SK-N-SH (cell line): ENCODE measurements around the gene MICAL2. TPM values are rescaled to one million over a fixed set of nuclear protein-coding genes. Genes with fewer than 3 reads are reported as not detected.
A peak's percentile ranks its signal among the peaks of the same experiment; 100 is the strongest.

Source experiments
- CTCF ChIA-PET: fragments of 300-600, 350-600 bp; formaldehyde crosslinking; extraction: SDS; loops from one replicate; lab custom pipeline; 2021; lab: Yijun Ruan, JAX
- POLR2A ChIA-PET: fragments of 350-600 bp; sonication (Branson Sonifier 250); formaldehyde crosslinking; extraction: SDS; loops from one replicate; lab custom pipeline; 2020; ENCODE audit warnings: antibody characterized with exemption, inconsistent platforms; lab: Yijun Ruan, JAX
- DNase-seq: peaks from one replicate; pipeline ENCODE4 v3.0.0; 2012
- H2AFZ ChIP-seq: fragments of 200-600 bp; sonication (generic); 2 replicates; pipeline ENCODE4 v1.8.1; 2016; ENCODE audit warnings: antibody characterized with exemption, mild to moderate bottlenecking, low read depth
- H3F3A ChIP-seq: fragments of 200-600 bp; sonication (generic); replicated peaks from 2 replicates; pipeline ENCODE3; 2016; ENCODE audit warnings: antibody characterized with exemption, mild to moderate bottlenecking; ENCODE audit not compliant: insufficient read depth
- H3K27ac ChIP-seq, 2 experiments: fragments of 200-500 bp in 1 of 2; fragments of 200-600 bp in 1 of 2; sonication (Bioruptor generic) in 1 of 2; sonication (generic), shearing (Covaris generic) in 1 of 2; 2 replicates each; pipeline versions ENCODE4 v1.5.1 to v1.6.1; 2014 to 2016; ENCODE audit warnings: low read depth in 2 of 2, inconsistent platforms in 1 of 2, low read length in 1 of 2, mild to moderate bottlenecking in 1 of 2, mixed read lengths in 1 of 2
- H3K27me3 ChIP-seq: fragments of 200-600 bp; sonication (generic), shearing (Covaris generic); 2 replicates; pipeline ENCODE4 v1.6.1; 2016; ENCODE audit warnings: mixed run types; ENCODE audit not compliant: insufficient read depth
- H3K36me3 ChIP-seq, 2 experiments: fragments of 200-500 bp in 1 of 2; fragments of 200-600 bp in 1 of 2; sonication (Bioruptor generic) in 1 of 2; sonication (generic) in 1 of 2; replicated peaks in 1 of 2; 2 replicates each; pipeline versions ENCODE3 to v1.5.1; 2014 to 2016; ENCODE audit warnings: low read length in 1 of 2, mild to moderate bottlenecking in 1 of 2; ENCODE audit not compliant: insufficient read depth in 2 of 2, control insufficient read depth in 1 of 2
- H3K4me1 ChIP-seq, 2 experiments: fragments of 200-500 bp in 1 of 2; fragments of 200-600 bp in 1 of 2; sonication (Bioruptor generic) in 1 of 2; sonication (generic), shearing (Covaris generic) in 1 of 2; 2 replicates each; pipeline versions ENCODE4 v1.5.1 to v1.6.1; 2014 to 2016; ENCODE audit warnings: low read depth in 1 of 2, low read length in 1 of 2, mixed run types in 1 of 2; ENCODE audit not compliant: insufficient read depth in 2 of 2, control insufficient read depth in 1 of 2
- H3K4me2 ChIP-seq: fragments of 200-600 bp; sonication (generic), shearing (Covaris generic); 2 replicates; pipeline ENCODE4 v1.6.1; 2017; ENCODE audit warnings: mixed run types
- H3K4me3 ChIP-seq, 2 experiments: fragments of 200-500 bp in 1 of 2; fragments of 200-600 bp in 1 of 2; sonication (Bioruptor generic) in 1 of 2; sonication (generic), shearing (Covaris generic) in 1 of 2; 2 replicates each; pipeline versions ENCODE4 v1.5.1 to v1.8.1; 2014 to 2016; ENCODE audit warnings: low read depth in 2 of 2, inconsistent platforms in 1 of 2, low read length in 1 of 2, mild to moderate bottlenecking in 1 of 2, mixed read lengths in 1 of 2, moderate library complexity in 1 of 2
- H3K79me2 ChIP-seq: fragments of 200-600 bp; sonication (generic); 2 replicates; pipeline ENCODE4 v1.8.1; 2017; ENCODE audit warnings: mild to moderate bottlenecking; ENCODE audit not compliant: insufficient read depth
- H3K9ac ChIP-seq: fragments of 200-600 bp; sonication (generic); 2 replicates; pipeline ENCODE4 v1.6.1; 2017; ENCODE audit warnings: mixed run types
- H3K9me2 ChIP-seq: fragments of 200-600 bp; sonication (generic); 2 replicates; pipeline ENCODE4 v1.6.1; 2017; ENCODE audit warnings: mixed run types
- H3K9me3 ChIP-seq: fragments of 200-600 bp; sonication (generic); 2 replicates; pipeline ENCODE4 v1.6.1; 2017; ENCODE audit warnings: mixed run types, mild to moderate bottlenecking, moderate library complexity
- H4K20me1 ChIP-seq: fragments of 200-600 bp; sonication (generic); 2 replicates; pipeline ENCODE4 v1.6.1; 2017; ENCODE audit warnings: mild to moderate bottlenecking, mixed run types; ENCODE audit not compliant: insufficient read depth
- CHD2 ChIP-seq: fragments of 150-350 bp; IDR thresholded peaks from 2 replicates; pipeline ENCODE4 v1.6.1; 2018; ENCODE audit warnings: low read length; ENCODE audit not compliant: partially characterized antibody
- FOXJ3 ChIP-seq: sonication (generic); formaldehyde crosslinking; IDR thresholded peaks from 2 replicates; pipeline ENCODE4 v1.5.1; 2020; ENCODE audit warnings: mild to moderate bottlenecking, missing genetic modification reagents
- JUND ChIP-seq: IDR thresholded peaks from 2 replicates; pipeline ENCODE4 v1.4.0; 2012
- MEF2A ChIP-seq: IDR thresholded peaks from 2 replicates; pipeline ENCODE4 v1.4.0; 2012; ENCODE audit warnings: low read depth, borderline replicate concordance
- NRF1 ChIP-seq: IDR thresholded peaks from 2 replicates; pipeline ENCODE4 v1.6.1; 2012; ENCODE audit warnings: low read depth, mild to moderate bottlenecking, low read length
- POLR2AphosphoS5 ChIP-seq: IDR thresholded peaks from 2 replicates; pipeline ENCODE4 v1.6.1; 2012; ENCODE audit warnings: low read depth, low read length
- RAD21 ChIP-seq: IDR thresholded peaks from 2 replicates; pipeline ENCODE4 v1.6.1; 2012; ENCODE audit warnings: mild to moderate bottlenecking, low read length
- RCOR1 ChIP-seq: fragments of 150-350 bp; IDR thresholded peaks from 2 replicates; pipeline ENCODE4 v1.6.1; 2017; ENCODE audit warnings: antibody characterized with exemption, low read length
- RFX5 ChIP-seq: IDR thresholded peaks from 2 replicates; pipeline ENCODE4 v1.6.1; 2012; ENCODE audit warnings: mild to moderate bottlenecking, improper control_type of control experiment, low read length
- SIN3A ChIP-seq: IDR thresholded peaks from 2 replicates; pipeline ENCODE4 v1.6.1; 2012; ENCODE audit warnings: low read depth, mild to moderate bottlenecking, low read length, moderate library complexity, borderline replicate concordance
- SMC3 ChIP-seq: IDR thresholded peaks from 2 replicates; pipeline ENCODE4 v1.6.1; 2012; ENCODE audit warnings: low read depth, low read length, improper control_type of control experiment
- TEAD4 ChIP-seq: IDR thresholded peaks from 2 replicates; pipeline ENCODE4 v1.4.0; 2012; ENCODE audit warnings: mild to moderate bottlenecking, borderline replicate concordance; ENCODE audit not compliant: insufficient read depth
- WGBS: methylation state at CpG from one replicate; pipeline ENCODE4 v1.1.6; 2017; ENCODE audit warnings: low lambda C conversion rate; 5-methylcytosine and 5-hydroxymethylcytosine counted together
- polyA plus RNA-seq, 3 experiments: library from polyadenylated mRNA; depleted of rRNA; stranded (reverse); fragments of >200 nt; gene quantifications; 2 replicates each; pipeline ENCODE4 v1.2.3, GENCODE V29; 2012
- TF ChIP-seq, protein P1 (sequence below): fragments of 200-600 bp; sonication (generic); IDR thresholded peaks from 2 replicates; pipeline ENCODE4 v1.6.1; 2017; ENCODE audit warnings: antibody characterized with exemption, mild to moderate bottlenecking, moderate library complexity
- TF ChIP-seq, protein P2 (sequence below): IDR thresholded peaks from 2 replicates; pipeline ENCODE4 v1.6.1; 2012; ENCODE audit warnings: mild to moderate bottlenecking, low read depth, low read length, moderate library complexity
- TF ChIP-seq, protein P3 (sequence below): IDR thresholded peaks from 2 replicates; pipeline ENCODE4 v1.4.0; 2012; ENCODE audit warnings: low read depth, borderline replicate concordance
- TF ChIP-seq, protein P4 (sequence below): IDR thresholded peaks from 2 replicates; pipeline ENCODE4; 2012

MICAL2 gene
- polyA plus RNA-seq, 1 of the 3 experiments (the other 2 are of a cell fraction) = 54.6 TPM

DNA sequence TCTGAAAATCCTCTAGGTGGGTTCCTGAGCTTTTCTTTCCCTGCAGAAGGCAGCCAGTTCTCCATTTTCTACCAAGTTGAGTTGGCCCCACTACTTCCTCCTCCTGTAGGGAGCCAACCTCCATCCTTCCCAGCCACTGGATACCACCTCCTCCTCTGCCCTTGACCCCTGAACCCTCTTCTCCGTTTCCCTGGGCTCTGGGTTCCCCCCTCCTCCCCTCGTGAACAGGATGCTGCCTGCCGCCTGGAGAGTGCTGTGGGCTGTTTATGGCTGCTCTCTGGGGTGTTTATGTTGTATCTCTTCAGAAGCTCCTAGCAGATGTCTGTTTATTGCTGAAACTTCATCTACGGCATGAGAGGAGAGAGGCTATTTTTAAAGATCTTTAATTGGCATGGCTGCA lies 8.6 kb downstream of the MICAL2 start:
- DNase-seq = no peak
- Histone ChIP-seq H3K4me2 (no peak overlapping the region; the same call in 1 of the 2 replicates), H3K27ac (peak overlapping the region in 1 of 2 experiments; percentile 78; a peak in 2 of 4 replicates)
- TF ChIP-seq SIN3A = no peak
- TF ChIP-seq, protein P1, sequence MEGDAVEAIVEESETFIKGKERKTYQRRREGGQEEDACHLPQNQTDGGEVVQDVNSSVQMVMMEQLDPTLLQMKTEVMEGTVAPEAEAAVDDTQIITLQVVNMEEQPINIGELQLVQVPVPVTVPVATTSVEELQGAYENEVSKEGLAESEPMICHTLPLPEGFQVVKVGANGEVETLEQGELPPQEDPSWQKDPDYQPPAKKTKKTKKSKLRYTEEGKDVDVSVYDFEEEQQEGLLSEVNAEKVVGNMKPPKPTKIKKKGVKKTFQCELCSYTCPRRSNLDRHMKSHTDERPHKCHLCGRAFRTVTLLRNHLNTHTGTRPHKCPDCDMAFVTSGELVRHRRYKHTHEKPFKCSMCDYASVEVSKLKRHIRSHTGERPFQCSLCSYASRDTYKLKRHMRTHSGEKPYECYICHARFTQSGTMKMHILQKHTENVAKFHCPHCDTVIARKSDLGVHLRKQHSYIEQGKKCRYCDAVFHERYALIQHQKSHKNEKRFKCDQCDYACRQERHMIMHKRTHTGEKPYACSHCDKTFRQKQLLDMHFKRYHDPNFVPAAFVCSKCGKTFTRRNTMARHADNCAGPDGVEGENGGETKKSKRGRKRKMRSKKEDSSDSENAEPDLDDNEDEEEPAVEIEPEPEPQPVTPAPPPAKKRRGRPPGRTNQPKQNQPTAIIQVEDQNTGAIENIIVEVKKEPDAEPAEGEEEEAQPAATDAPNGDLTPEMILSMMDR = peak; percentile 26
- TF ChIP-seq, all 33 proteins: peak for 1
- H3F3A ChIP-seq = peaks cover 33% of the 10 kb centered on the region
- H3K9me3 ChIP-seq = no peaks in the 10 kb centered on the region
- 91% methylated on average over 4 of the region's 4 CpGs for WGBS
- no peak overlapping the region for H2AFZ ChIP-seq
- no peak overlapping the region for H3K4me3 ChIP-seq
- H3K9ac ChIP-seq = 0 out of 2 replicates have a peak overlapping the region, but pooled peaks have one; percentile 10
- ChIA-PET POLR2A (no interaction called here), CTCF (no interaction called here)
- no peaks in the 10 kb centered on the region for H3K9me2 ChIP-seq
- H3K79me2 ChIP-seq = peaks cover 100% of the 10 kb centered on the region
- H4K20me1 ChIP-seq = peaks cover 73% of the 10 kb centered on the region
- no peaks in the 10 kb centered on the region for H3K27me3 ChIP-seq
- H3K36me3 ChIP-seq = peaks cover 8 to 35% of the 10 kb centered on the region in 2 experiments
- peaks cover 0 to 30% of the 10 kb centered on the region in 2 experiments; a peak in 2 of 4 replicates for H3K4me1 ChIP-seq

DNA sequence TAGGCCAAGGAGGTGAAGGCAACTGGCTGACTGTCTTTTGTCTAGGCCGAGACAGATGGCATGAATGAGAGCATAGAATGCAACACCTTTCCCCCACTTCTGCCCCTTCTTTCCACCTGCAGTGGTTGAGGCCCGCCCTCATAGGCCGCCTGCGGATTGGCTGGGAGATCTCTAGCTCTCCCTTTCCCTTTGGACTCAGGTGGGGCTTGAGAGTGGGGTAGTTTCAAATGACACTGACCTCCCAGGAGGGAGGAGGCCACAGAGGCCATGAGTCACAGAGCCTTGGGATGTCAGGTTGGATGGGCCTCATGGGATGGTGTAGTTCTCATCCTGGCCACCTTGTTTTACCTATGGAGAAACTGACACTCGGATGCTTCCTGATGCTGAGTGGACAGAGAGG lies 9.1 kb downstream of the MICAL2 start:
- Histone ChIP-seq H3K36me3 (peaks cover 8 to 33% of the 10 kb centered on the region in 2 experiments), H4K20me1 (peaks cover 72% of the 10 kb centered on the region), H3K27ac (peak overlapping the region in 1 of 2 experiments; percentile 78; a peak in 2 of 4 replicates), H3K4me3 (no peak overlapping the region), H3K9me2 (no peaks in the 10 kb centered on the region), H3K4me2 (peak overlapping the region; percentile 57), H3K27me3 (no peaks in the 10 kb centered on the region), H2AFZ (no peak overlapping the region), H3K9me3 (no peaks in the 10 kb centered on the region), H3K79me2 (peaks cover 100% of the 10 kb centered on the region), H3F3A (peaks cover 33% of the 10 kb centered on the region), H3K4me1 (peaks cover 0 to 34% of the 10 kb centered on the region in 2 experiments; a peak in 2 of 4 replicates), H3K9ac (peak overlapping the region; percentile 10; the same call in 1 of the 2 replicates)
- ChIA-PET POLR2A (no interaction called here), CTCF (no interaction called here)
- DNase-seq = no peak
- 95% methylated on average over 4 of the region's 5 CpGs for WGBS
- TF ChIP-seq RAD21 = no peak
- no peak for TF ChIP-seq JUND
- TF ChIP-seq, protein P2, sequence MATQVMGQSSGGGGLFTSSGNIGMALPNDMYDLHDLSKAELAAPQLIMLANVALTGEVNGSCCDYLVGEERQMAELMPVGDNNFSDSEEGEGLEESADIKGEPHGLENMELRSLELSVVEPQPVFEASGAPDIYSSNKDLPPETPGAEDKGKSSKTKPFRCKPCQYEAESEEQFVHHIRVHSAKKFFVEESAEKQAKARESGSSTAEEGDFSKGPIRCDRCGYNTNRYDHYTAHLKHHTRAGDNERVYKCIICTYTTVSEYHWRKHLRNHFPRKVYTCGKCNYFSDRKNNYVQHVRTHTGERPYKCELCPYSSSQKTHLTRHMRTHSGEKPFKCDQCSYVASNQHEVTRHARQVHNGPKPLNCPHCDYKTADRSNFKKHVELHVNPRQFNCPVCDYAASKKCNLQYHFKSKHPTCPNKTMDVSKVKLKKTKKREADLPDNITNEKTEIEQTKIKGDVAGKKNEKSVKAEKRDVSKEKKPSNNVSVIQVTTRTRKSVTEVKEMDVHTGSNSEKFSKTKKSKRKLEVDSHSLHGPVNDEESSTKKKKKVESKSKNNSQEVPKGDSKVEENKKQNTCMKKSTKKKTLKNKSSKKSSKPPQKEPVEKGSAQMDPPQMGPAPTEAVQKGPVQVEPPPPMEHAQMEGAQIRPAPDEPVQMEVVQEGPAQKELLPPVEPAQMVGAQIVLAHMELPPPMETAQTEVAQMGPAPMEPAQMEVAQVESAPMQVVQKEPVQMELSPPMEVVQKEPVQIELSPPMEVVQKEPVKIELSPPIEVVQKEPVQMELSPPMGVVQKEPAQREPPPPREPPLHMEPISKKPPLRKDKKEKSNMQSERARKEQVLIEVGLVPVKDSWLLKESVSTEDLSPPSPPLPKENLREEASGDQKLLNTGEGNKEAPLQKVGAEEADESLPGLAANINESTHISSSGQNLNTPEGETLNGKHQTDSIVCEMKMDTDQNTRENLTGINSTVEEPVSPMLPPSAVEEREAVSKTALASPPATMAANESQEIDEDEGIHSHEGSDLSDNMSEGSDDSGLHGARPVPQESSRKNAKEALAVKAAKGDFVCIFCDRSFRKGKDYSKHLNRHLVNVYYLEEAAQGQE = no peak
- TF ChIP-seq NRF1 = no peak
- no peak for TF ChIP-seq CHD2
- TF ChIP-seq, protein P1 = no peak
- no peak for TF ChIP-seq RFX5
- no peak for TF ChIP-seq RCOR1
- no peak for TF ChIP-seq FOXJ3
- TF ChIP-seq, protein P3, sequence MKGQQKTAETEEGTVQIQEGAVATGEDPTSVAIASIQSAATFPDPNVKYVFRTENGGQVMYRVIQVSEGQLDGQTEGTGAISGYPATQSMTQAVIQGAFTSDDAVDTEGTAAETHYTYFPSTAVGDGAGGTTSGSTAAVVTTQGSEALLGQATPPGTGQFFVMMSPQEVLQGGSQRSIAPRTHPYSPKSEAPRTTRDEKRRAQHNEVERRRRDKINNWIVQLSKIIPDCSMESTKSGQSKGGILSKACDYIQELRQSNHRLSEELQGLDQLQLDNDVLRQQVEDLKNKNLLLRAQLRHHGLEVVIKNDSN = no peak
- no peak for TF ChIP-seq MEF2A
- TF ChIP-seq TEAD4 = no peak
- TF ChIP-seq, protein P4, sequence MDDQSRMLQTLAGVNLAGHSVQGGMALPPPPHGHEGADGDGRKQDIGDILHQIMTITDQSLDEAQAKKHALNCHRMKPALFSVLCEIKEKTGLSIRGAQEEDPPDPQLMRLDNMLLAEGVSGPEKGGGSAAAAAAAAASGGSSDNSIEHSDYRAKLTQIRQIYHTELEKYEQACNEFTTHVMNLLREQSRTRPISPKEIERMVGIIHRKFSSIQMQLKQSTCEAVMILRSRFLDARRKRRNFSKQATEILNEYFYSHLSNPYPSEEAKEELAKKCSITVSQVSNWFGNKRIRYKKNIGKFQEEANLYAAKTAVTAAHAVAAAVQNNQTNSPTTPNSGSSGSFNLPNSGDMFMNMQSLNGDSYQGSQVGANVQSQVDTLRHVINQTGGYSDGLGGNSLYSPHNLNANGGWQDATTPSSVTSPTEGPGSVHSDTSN = no peak
- no peak for TF ChIP-seq POLR2AphosphoS5
- TF ChIP-seq SIN3A = no peak
- TF ChIP-seq SMC3 = no peak
